NCI-H1694 treated with DMSO at 0.1 percent for 48 hours (cell line): ENCODE results near the gene KIAA1671.

Experiments
- DNase-seq: peaks from one replicate; lab custom pipeline; 2025; lab: John Stamatoyannopoulos, UW

The KIAA1671 gene

DNA sequence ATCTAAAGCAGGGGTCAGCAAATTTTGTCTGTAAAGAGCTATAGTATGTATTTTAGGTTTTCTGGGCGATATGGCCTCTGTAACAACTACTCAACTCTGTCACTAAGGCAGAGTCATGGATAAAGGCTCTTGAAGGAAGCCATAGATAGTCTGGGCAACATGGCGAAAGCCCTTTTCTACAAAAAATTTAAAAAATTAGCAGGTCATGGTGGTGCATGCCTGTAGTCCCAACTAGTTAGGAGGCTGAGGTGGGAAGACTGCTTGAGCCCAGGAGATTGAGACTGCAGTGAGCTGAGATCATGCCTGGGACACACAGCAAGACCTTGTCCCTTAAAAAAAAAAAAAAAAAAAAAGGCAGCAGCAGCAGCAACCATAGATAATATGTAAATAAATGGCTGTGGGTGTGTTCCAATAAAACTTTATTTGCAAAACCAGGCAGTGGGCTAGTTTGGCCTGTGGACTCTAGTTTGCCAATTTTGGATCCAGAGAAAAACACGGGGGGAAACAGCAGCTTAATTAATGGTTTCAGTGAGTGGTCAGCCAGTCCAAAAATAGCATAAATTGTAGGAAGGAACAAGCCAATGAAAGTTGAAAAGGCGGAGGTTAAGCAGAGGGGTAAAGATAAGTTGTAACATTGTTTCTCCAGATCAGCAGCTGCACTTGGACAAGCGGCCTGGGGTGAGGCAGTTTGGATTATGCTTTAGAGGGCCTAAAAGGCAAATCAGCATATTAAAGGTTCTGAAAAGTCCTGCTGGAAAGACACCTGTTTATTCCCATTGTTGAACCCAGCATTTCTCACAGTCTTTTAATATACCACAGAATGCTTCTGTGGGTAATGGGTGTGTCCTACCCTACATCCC lies 62.6 kb downstream of the KIAA1671 start:
- DNase-seq, result no peak

DNA sequence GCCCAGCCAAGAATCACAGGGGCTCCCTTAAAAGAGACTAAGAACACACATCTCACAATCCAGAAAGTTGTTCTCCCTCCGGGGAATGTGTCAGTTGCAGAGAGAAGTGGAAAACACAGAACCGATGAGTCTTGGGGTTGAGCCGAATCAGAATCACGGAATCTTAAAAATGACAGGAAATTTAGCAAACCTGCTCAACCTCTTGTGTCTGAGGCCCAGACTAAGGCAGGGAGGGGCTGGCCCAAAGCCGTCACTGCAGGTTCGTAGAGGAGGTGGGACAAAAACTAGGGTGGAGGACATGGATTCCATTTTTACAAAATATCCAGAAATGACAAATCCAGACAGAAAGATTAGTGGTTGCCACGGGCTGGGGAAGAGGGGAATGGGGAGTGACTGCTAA lies 63.8 kb downstream of the KIAA1671 start:
- DNase-seq, result no peak

DNA sequence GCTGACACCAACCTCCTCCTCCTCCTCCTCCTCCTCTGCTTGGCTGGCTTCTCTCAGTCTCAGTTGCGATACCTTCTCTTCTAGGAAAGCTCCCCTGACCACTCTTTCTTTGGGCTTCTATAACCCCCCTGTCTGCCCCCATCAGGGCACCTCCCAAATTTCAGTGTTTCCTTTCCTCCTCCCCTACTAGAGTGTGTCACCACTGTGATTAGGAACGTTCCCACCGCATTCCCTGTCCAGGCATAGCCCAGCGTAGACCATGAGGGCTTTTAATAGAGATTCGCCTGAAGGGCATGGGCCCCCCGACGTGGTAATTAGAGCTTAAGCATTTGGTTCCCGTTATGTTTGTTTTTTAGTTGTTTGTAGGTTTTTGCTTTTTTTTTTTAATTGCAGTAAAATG lies 65.5 kb downstream of the KIAA1671 start:
- DNase-seq, result no peak

DNA sequence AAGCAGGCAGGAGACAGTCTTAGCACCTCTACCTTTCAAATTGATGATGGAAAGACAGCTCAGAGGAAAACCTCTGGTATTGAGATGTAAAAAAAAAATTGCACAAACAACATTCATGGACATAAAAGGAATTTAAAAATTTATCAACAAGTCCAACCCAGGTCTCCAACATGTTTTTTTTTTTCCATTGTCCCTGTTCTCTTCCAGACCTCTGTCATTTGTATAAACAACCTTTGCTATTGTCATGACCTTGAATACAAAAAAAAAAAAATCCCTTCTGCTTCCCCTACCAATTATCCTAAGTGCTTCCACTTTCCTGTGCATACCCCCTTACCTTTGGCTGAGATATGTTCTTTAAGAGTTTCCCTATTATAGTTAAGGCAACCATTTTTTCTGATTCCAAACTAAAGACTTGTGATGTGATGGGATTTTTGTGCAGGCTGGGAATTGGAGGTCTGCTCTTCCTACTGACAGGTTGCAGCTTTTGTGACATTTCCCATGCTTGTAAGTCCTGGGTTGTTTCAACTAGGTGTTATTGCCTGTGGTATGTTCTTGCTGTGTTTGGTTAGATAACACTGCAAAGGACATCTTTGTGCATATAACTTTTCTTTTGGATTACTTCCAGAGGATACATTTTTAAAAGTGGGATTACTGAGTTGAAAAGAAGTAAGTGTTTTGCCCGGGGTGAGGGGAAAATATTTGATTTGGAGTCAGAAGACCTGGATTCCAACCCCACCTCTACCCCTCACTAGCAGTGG lies 67.1 kb downstream of the KIAA1671 start:
- DNase-seq, result no peak

- DNase-seq, result no peak
These were observed 68.9 kb downstream of the KIAA1671 start for GRCh38 chr22:25021409-25021808.

DNA sequence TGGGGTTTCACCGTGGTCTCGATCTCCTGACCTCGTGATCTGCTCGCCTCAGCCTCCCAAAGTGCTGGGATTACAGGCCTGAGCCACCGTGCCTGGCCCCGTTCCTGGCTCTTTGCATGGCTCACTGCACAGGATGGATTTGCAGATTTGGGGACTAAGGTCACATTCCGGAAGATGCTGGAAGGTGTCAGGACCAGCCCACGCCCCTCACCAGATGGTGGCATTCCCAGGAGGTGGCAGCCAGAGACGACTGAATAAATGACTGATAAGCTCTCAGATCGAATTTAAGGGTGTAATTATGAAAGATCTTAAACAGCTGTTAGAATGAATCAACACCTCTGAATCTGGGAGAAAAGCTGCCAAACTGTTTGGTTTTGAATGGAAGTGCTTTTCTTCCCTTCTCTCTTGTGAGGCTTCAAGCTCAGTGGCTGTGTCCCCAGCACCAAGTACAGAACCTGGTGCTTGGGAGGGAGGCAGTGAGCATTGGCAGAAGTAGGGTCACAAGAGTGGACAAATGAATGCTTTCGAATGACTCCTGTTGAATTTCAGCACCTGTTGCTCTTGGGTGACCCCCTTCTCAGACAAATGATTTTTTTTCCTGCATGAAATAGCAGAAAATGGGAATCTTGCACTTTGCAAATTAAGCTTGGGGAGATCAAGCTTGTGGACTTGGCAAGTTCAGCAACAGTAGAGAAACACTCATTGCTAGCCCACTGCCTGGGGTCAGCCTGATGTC lies 69.6 kb downstream of the KIAA1671 start:
- peak; percentile 8 for DNase-seq

- DNase-seq, result no peak
These were observed 71.4 kb downstream of the KIAA1671 start for GRCh38 chr22:25023879-25024278.

- DNase-seq, result no peak
These were observed 72.4 kb downstream of the KIAA1671 start for GRCh38 chr22:25024895-25025294.

DNA sequence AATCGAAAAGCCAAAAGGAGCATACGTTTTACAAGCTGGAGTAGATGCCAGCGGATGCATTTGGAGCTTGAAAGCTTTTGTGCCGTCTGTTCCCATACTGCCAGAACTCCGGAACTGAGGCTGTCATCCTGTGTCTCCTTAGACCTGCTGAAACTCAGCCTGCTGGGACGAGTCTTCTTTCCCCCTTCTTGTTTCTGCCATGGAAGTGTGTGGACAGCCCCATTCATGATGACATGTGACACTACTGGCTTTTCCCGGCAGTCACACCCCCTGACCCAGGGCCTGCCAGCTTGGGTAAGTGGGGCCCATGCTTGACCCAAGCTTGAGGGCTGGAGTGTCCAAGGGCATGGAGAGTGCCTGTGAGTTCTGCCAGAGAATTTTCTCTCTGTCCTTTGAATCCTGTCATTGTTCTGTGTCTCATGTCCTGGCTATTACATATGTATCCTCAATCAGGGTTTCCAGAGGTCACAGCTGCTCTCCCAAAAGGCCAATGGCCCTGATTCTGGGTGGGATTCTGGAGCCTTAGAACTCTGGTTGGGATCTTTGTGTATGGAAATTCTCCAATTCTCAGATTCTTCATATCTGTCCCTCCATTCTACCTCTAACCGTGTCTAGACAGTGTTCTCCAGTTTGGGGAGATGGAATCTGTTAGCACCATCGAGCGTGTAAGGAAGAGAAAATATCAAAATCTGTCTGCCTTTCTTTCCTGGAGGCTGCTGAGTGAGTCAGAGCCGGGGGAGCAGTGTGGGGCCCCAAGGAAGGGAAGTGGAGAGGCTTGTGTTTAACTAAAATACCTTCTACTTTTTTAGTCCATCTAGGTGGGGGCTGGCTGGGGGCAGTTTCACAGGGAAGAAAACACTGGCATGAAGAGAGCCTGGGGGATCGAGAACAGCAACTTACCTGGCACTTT lies 73.2 kb downstream of the KIAA1671 start:
- no peak for DNase-seq

DNA sequence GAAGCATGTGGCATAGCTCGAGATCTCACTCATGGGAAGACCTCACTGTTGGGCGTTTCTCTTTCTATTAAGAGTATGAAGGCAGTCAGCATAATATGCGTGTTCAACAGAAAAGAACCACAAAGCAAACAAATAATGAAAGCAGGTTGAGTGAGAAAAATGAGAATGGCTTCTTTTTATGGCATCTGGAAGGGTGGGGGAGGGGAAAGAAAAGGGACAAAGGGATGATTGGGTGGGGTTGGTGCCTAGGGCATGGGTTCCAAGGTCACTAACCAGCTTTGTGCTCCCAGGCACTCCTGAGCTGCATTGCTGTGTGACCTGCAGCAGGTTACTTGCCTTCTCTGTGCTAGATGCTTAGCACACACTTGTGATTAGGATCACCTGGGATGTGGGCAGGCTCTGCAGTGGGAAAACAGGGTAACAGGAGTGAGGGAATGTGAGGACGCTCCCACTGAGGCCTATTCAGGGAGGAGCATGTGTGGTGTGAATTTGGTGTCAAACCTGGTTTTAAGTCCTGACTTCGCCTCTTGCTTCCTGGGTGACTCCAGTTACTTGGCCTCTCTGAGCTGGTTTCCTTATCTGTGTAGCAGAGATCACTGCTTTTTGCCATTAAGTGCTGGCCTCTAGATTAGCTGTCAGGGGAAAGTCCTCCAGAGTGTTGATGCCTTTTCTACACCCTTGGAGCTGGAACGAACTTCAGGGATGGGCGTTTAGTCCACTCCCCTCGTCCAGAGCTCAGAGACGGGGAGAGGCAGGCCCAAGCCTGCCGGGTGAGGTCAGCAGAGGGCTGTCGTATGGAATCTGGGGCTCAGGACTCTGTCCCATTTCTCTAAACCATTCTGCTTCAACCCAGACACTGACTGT lies 74.8 kb downstream of the KIAA1671 start:
- DNase-seq, result no peak

DNA sequence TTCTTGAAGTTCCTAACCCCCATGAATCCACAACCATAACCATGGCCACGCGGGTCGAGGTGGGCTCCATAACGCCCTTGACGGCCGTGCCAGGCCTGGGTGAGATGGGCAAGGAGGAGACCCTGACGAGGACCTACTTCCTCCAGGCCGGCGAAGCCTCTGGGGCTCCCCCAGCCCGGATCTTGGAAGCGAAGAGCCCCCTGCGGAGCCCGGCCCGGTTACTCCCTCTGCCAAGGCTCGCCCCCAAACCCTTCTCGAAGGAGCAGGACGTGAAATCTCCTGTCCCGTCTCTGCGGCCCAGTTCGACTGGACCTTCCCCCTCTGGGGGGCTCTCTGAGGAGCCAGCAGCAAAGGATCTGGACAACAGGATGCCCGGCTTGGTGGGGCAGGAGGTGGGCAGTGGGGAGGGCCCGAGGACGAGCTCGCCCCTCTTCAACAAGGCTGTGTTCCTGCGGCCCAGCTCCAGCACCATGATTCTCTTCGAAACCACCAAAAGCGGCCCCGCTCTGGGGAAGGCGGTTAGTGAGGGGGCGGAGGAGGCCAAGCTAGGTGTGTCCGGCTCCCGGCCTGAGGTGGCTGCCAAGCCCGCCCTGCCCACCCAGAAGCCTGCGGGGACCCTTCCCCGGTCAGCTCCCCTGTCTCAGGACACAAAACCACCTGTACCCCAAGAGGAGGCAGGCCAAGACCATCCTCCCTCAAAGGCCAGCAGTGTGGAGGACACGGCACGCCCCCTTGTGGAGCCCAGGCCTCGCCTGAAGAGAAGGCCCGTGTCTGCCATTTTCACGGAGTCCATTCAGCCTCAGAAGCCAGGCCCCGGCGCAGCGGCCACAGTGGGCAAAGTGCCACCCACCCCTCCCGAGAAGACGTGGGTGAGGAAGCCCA lies 75.7 kb downstream of the KIAA1671 start:
- DNase-seq, result no peak

DNA sequence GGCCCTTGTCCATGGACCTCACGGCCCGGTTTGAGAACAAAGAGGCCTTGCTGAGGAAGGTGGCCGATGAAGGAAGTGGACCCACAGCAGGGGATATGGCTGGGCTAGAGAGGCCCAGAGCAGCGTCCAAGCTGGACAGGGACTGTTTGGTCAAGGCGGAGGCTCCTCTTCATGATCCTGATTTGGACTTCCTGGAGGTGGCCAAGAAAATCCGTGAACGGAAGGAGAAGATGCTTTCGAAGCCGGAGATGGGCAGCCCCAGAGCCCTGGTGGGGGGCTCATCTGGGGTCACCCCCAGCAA lies 76.3 kb downstream of the KIAA1671 start:
- no peak for DNase-seq

GRCh38 chr22:25029181-25029580 lies 76.7 kb downstream of the KIAA1671 start:
- no peak for DNase-seq

- DNase-seq, result no peak
These were observed 78.1 kb downstream of the KIAA1671 start for GRCh38 chr22:25030636-25031035.

DNA sequence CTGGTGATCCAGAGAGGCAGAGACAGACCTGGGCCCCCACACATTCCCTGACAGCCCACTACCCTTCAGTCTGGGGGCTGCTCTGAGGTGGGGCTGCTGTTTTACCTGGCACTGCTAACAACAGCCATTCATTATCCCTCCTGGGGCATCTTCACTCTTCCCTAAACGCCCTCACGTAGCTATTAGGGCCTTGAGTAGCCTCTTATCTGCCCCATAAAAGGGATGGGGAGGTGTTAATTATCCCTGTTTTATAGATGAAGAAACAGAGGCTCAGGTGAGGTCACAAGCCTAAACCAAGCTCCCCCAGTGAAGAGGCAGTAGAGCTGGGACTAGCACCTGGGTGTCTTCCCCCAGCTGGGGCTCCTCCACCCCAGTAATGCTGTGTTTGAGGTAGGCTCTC lies 79.5 kb downstream of the KIAA1671 start:
- DNase-seq, result no peak

GRCh38 chr22:25035715-25036114 lies 83.2 kb downstream of the KIAA1671 start:
- no peak for DNase-seq

DNA sequence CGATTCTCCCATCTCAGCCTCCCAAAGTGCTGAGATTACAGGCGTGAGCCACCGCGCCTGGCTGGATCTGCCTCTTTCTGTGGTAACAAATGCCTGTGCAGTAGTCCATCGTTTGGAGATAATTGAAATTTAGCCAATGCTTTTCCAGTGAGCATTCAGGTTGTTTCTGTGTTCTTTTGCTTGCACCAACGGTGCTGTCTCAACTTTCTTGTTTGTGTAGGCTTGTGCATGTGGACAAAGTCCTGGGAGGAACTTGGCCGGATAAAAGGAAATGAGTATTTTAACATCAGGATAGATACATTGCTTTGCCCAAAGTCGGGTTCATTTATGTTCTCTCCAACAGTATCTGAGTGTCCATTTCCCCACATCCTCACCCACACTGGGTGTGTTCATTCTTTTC lies 85.7 kb downstream of the KIAA1671 start:
- no peak for DNase-seq

- no peak for DNase-seq
These were observed 86.3 kb downstream of the KIAA1671 start for GRCh38 chr22:25038771-25039170.

DNA sequence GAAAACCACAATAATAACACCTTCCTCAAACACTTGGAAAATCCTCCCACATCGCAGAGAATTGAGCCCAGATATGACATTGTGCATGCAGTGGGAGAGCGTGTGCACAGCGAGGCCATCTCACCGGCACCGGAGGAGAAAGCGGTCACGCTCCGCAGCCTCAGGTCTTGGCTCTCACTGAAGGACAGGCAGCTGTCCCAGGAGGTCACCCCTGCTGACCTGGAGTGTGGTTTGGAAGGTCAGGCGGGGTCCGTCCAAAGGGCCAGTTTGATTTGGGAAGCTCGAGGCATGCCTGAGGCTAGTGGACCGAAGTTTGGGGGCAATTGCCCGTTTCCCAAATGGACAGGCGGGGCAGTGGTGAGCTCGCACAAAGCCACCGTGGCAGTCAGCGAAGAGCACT lies 86.7 kb downstream of the KIAA1671 start:
- no peak for DNase-seq

GRCh38 chr22:25039754-25040153 lies 87.2 kb downstream of the KIAA1671 start:
- DNase-seq, result no peak
